ENCODE measurements around the gene ANXA5.

DNA sequence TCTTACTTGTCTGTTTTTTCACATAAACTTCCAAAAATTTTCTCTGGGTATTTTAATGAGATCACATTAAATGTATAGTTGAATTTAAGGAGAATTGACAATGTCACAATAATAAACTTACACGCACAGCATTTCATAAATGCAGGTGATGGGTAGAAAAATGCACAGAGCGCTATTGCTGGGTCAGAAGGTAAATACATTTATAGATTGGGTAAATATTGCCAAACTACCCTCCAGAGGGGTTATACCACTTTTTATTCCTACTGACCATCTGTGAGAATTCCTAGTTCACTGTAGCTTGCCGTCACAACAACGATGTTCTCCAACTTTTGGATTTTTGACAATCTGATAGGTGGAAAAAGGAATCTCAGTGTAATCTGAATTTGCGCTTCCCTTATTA lies 34.6 kb downstream of the ANXA5 start:
- TF ChIP-seq POLR2AphosphoS5 (IDR thresholded peaks at IDR 0.05; ENCODE audit: low read depth) (no peak), GABPA (IDR thresholded peaks at IDR 0.05; ENCODE audit: low read depth) (no peak), REST (IDR thresholded peaks at IDR 0.05; ENCODE audit: insufficient replicate concordance, low read depth) (no peak), SPI1 (IDR thresholded peaks at IDR 0.05; ENCODE audit: borderline replicate concordance, low read depth) (no peak)
- TF ChIP-seq, protein P1, sequence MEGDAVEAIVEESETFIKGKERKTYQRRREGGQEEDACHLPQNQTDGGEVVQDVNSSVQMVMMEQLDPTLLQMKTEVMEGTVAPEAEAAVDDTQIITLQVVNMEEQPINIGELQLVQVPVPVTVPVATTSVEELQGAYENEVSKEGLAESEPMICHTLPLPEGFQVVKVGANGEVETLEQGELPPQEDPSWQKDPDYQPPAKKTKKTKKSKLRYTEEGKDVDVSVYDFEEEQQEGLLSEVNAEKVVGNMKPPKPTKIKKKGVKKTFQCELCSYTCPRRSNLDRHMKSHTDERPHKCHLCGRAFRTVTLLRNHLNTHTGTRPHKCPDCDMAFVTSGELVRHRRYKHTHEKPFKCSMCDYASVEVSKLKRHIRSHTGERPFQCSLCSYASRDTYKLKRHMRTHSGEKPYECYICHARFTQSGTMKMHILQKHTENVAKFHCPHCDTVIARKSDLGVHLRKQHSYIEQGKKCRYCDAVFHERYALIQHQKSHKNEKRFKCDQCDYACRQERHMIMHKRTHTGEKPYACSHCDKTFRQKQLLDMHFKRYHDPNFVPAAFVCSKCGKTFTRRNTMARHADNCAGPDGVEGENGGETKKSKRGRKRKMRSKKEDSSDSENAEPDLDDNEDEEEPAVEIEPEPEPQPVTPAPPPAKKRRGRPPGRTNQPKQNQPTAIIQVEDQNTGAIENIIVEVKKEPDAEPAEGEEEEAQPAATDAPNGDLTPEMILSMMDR (IDR thresholded peaks at IDR 0.05; ENCODE audit: insufficient read depth, low read length), result no peak
